HEK293T (cell line): ENCODE data around the gene DYNC1LI1.

Experiments used
- BHLHE40 ChIP-seq: fragments of 450-650 bp; IDR thresholded peaks from 2 replicates; pipeline ENCODE4 v1.6.1; 2016; ENCODE audit warnings: mild to moderate bottlenecking, moderate library complexity, borderline replicate concordance
- CTBP1 ChIP-seq: fragments of 450-650 bp; IDR thresholded peaks from 2 replicates; pipeline ENCODE4 v1.6.1; 2016; ENCODE audit warnings: borderline replicate concordance
- ELF4 ChIP-seq: fragments of 450-650 bp; IDR thresholded peaks from 2 replicates; pipeline ENCODE4 v1.6.1; 2017; ENCODE audit warnings: antibody characterized with exemption
- FOXA1 ChIP-seq: fragments of 450-650 bp; IDR thresholded peaks from 2 replicates; pipeline ENCODE4 v1.6.1; 2016; ENCODE audit warnings: mild to moderate bottlenecking
- FOXM1 ChIP-seq: fragments of 450-650 bp; IDR thresholded peaks from 2 replicates; pipeline ENCODE4 v1.6.1; 2017; ENCODE audit warnings: mild to moderate bottlenecking, borderline replicate concordance
- HDGF ChIP-seq: fragments of 450-650 bp; IDR thresholded peaks from 2 replicates; pipeline ENCODE4 v1.6.1; 2017; ENCODE audit warnings: antibody characterized with exemption, borderline replicate concordance
- L3MBTL2 ChIP-seq: fragments of 450-650 bp; conservative IDR thresholded peaks from 2 replicates; pipeline ENCODE4 v1.6.1; 2016; ENCODE audit warnings: mild to moderate bottlenecking
- LEF1 ChIP-seq: fragments of 450-650 bp; IDR thresholded peaks from 2 replicates; pipeline ENCODE4 v1.6.1; 2017; ENCODE audit warnings: mild to moderate bottlenecking, borderline replicate concordance
- NFRKB ChIP-seq: fragments of 450-650 bp; IDR thresholded peaks from 2 replicates; pipeline ENCODE4 v1.6.1; 2016; ENCODE audit warnings: mild to moderate bottlenecking, moderate library complexity
- SP1 ChIP-seq: fragments of 450-650 bp; IDR thresholded peaks from 2 replicates; pipeline ENCODE4 v1.6.1; 2017
- SUZ12 ChIP-seq: fragments of 450-650 bp; IDR thresholded peaks from 2 replicates; pipeline ENCODE4 v1.6.1; 2016; ENCODE audit warnings: mild to moderate bottlenecking
- TARDBP ChIP-seq: fragments of 450-650 bp; IDR thresholded peaks from 2 replicates; pipeline ENCODE4 v1.6.1; 2016
- ZNF384 ChIP-seq: fragments of 450-650 bp; IDR thresholded peaks from 2 replicates; pipeline ENCODE4 v1.6.1; 2016
- TF ChIP-seq, protein P1 (sequence below): fragments of 450-650 bp; IDR thresholded peaks from 2 replicates; pipeline ENCODE4 v1.6.1; 2016

DNA sequence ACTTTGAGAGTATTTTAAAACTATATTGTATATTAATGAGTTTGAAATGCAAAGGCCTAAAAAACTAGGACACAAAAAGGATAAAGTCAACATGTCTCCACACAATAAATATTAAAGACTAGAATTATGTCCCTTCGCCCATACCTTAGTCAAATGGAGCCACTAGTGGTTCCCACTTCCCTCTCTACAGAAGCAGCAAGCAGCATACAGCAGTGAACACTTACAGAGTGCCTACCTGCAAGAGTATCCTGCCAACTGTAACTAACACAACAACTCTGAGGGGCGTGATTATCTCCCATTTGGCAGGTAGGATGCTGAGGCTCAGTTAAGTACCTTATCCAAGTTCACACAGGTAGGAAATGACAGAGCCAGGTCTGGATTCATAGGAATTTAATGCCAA, 17.2 kb downstream of the DYNC1LI1 start:
- TF ChIP-seq FOXA1 (no peak), SUZ12 (no peak), ELF4 (no peak), ZNF384 (no peak), HDGF (no peak), FOXM1 (no peak), LEF1 (no peak), BHLHE40 (no peak), TARDBP (no peak), CTBP1 (no peak), SP1 (no peak), NFRKB (no peak), L3MBTL2 (no peak)
- TF ChIP-seq, protein P1, sequence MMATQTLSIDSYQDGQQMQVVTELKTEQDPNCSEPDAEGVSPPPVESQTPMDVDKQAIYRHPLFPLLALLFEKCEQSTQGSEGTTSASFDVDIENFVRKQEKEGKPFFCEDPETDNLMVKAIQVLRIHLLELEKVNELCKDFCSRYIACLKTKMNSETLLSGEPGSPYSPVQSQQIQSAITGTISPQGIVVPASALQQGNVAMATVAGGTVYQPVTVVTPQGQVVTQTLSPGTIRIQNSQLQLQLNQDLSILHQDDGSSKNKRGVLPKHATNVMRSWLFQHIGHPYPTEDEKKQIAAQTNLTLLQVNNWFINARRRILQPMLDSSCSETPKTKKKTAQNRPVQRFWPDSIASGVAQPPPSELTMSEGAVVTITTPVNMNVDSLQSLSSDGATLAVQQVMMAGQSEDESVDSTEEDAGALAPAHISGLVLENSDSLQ, result no peak
